DND-41 (cell line): Measurements from ENCODE around the gene CCL2.

Experiments used
- CTCF ChIP-seq: IDR thresholded peaks from 2 replicates; pipeline ENCODE4 v1.5.1; 2012; ENCODE audit warnings: borderline replicate concordance, low read length, moderate library complexity, mild to moderate bottlenecking; ENCODE audit not compliant: poor library complexity, severe bottlenecking; ENCODE audit errors: extremely low read depth
- EZH2 ChIP-seq: IDR thresholded peaks from 3 replicates; pipeline ENCODE4 v1.6.1; 2012; ENCODE audit warnings: borderline replicate concordance, low read depth, mild to moderate bottlenecking, moderate library complexity, low read length, inconsistent platforms; ENCODE audit not compliant: severe bottlenecking

GRCh38 chr17:34306466-34306865 lies 51.4 kb downstream of the CCL2 start:
- no peak for TF ChIP-seq CTCF
- no peak for TF ChIP-seq EZH2
